Right atrium auricular region (tissue), 2 donors: ENCODE data around the gene EFNA5. TPM values are rescaled to one million over a fixed set of nuclear protein-coding genes. Genes with fewer than 3 reads are reported as not detected.

Experiments
- DNase-seq: peaks from one replicate; pipeline ENCODE4 v3.0.0-alpha.2; 2019; ENCODE audit warnings: low spot score
- H3K27ac ChIP-seq, 2 donors: fragments of 200-600 bp; sonication (generic); 1 replicate in 1 of 2; 2 replicates in 1 of 2; pipeline ENCODE4 v1.5.1; 2016 to 2019
- H3K27me3 ChIP-seq, 2 donors: fragments of 200-600 bp; sonication (generic); one replicate each; pipeline versions ENCODE4 v1.5.1 to v1.6.0; 2017 to 2019
- H3K36me3 ChIP-seq: fragments of 200-600 bp; sonication (generic); one replicate; pipeline ENCODE4 v1.5.1; 2016
- H3K4me1 ChIP-seq, 2 donors: fragments of 200-600 bp; sonication (generic); one replicate each; pipeline versions ENCODE4 v1.5.1 to v1.6.0; 2017 to 2019
- H3K4me3 ChIP-seq, 2 donors: fragments of 200-600 bp; sonication (generic); 1 replicate in 1 of 2; 2 replicates in 1 of 2; pipeline ENCODE4 v1.5.1; 2017 to 2019; ENCODE audit warnings: mild to moderate bottlenecking in 1 of 2, moderate library complexity in 1 of 2
- H3K9me3 ChIP-seq, 2 donors: fragments of 200-600 bp; sonication (generic); one replicate each; pipeline ENCODE4 v1.5.1; 2019
- total RNA-seq, 2 donors: library from RNA; depleted of rRNA; stranded (reverse); fragments of >200 nt; gene quantifications; one replicate each; pipeline ENCODE4 v1.1.0, GENCODE V29; 2016
- TF ChIP-seq, protein P1 (sequence below), 2 donors: fragments of 200-600 bp; sonication (generic); IDR thresholded peaks; one replicate each; pipeline ENCODE4 v1.5.1; 2019; ENCODE audit warnings: antibody characterized with exemption in 2 of 2

The EFNA5 gene
- total RNA-seq, 2 donors from 2014 or later, result 17.0 to 19.2 TPM

DNA sequence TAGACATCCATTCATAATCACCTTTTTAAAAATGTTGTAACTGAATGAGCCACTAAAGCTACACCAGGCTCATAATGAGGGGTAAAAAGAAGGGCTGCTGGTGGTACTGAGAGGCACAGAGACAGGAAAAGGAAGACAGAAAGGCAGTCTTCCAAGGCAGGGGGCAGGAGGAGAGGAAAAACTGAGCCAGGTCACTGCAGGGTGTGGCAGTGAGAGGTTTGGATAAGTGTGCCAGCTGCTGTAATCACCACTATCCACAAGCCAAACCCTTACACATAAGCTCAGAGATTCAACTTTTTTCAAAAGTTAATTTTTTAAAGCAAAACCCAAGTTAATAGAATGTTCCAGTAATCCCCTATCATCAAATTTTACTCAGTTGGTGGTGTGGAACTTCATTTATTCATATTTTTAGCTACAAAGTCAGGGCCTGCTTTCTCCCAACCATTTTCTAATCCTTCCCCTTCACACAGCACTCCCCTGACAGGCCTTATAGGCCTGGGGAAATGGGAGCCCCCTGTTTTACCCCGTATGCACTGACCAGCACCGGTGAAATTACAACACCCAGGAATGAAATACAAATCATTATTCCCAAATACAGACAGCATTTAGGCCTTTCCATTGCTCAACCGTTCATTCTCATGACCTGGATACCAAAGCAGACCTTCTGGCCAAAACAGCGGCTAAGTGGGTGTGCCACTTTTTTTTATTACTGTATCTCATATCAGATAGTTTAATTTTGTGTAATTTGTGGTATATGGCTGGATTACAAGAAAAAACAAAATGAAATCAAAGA lies 76.3 kb downstream of the EFNA5 start:
- no peaks in the 10 kb centered on the region for H3K36me3 ChIP-seq
- H3K4me1 ChIP-seq, result peaks cover 0 to 25% of the 10 kb centered on the region in 2 donors
- no peaks in the 10 kb centered on the region for H3K27me3 ChIP-seq
- TF ChIP-seq, protein P1, sequence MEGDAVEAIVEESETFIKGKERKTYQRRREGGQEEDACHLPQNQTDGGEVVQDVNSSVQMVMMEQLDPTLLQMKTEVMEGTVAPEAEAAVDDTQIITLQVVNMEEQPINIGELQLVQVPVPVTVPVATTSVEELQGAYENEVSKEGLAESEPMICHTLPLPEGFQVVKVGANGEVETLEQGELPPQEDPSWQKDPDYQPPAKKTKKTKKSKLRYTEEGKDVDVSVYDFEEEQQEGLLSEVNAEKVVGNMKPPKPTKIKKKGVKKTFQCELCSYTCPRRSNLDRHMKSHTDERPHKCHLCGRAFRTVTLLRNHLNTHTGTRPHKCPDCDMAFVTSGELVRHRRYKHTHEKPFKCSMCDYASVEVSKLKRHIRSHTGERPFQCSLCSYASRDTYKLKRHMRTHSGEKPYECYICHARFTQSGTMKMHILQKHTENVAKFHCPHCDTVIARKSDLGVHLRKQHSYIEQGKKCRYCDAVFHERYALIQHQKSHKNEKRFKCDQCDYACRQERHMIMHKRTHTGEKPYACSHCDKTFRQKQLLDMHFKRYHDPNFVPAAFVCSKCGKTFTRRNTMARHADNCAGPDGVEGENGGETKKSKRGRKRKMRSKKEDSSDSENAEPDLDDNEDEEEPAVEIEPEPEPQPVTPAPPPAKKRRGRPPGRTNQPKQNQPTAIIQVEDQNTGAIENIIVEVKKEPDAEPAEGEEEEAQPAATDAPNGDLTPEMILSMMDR (IDR thresholded peaks at IDR 0.05), result no peak
- H3K27ac ChIP-seq, result peak overlapping the region; percentile 67 to 75
- no peak for DNase-seq
- no peak overlapping the region for H3K4me3 ChIP-seq
- no peaks in the 10 kb centered on the region for H3K9me3 ChIP-seq

DNA sequence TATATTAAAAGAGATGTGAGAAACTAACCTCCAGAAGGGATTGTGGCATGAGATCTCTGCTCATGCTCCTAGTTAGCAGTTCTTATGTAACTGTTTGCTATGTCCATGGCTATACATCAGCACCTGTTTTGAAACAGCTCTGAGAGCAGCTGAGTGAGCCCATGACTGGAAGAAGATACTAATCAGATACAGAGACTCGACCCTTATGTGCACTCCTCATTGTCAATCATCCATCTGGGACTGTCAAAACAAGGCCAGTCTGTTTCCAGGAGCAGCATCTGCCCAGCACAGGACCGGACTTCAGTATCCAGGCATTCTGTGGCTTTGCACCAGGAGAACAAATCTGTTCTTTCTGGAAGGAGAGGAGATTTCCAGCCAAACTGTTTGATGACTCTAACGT lies 77.7 kb downstream of the EFNA5 start:
- TF ChIP-seq, protein P1 (IDR thresholded peaks at IDR 0.05), result no peak
- no peaks in the 10 kb centered on the region for H3K27me3 ChIP-seq
- peak overlapping the region; percentile 34 to 75 for H3K27ac ChIP-seq
- H3K36me3 ChIP-seq, result no peaks in the 10 kb centered on the region
- DNase-seq, result no peak
- H3K9me3 ChIP-seq, result no peaks in the 10 kb centered on the region
- no peak overlapping the region for H3K4me3 ChIP-seq
- H3K4me1 ChIP-seq, result peaks cover 0 to 25% of the 10 kb centered on the region in 2 donors

DNA sequence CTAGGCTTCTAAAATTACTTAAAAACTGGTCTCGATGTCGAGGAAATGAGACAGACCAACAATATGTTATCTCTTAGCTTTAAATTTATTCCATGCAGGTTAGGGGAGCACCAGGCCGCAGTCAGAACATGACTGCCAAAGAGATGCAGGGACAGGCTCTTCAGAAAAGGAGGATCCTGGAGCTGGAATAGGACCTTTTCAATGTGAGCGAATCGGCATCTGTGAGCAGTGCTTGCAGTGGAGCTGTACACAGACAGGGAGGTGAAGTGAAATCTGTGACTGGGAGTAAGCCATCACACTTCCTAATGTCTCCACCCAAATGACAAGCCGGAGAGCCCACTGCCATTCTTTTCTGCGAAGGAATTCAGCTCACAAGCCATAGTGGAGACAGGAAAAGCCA lies 78.2 kb downstream of the EFNA5 start:
- no peak for DNase-seq
- TF ChIP-seq, protein P1 (IDR thresholded peaks at IDR 0.05), result no peak
- H3K9me3 ChIP-seq, result no peaks in the 10 kb centered on the region
- no peaks in the 10 kb centered on the region for H3K36me3 ChIP-seq
- H3K4me3 ChIP-seq, result no peak overlapping the region
- H3K27ac ChIP-seq, result peak overlapping the region; percentile 34 to 75
- H3K27me3 ChIP-seq, result no peaks in the 10 kb centered on the region
- H3K4me1 ChIP-seq, result peaks cover 0 to 25% of the 10 kb centered on the region in 2 donors

DNA sequence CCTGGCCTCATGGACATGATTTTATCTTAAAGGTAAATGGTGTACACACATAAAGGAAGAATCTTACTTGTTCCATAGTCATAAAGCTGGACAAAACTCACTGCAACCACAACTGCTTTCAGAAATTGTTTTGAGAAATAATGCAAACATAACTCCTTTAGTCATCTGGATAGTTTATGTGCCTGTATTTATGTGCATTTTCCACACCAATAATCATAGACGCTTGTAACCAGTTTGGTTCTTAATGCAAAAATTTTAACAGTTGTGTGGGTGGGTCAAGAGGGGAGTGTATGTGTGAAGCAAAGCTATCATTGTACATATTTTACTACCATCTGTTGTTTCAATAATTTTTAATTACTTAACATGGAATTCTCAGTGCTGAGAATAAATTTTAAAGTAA lies 80.1 kb downstream of the EFNA5 start:
- Histone ChIP-seq H3K9me3 (no peaks in the 10 kb centered on the region), H3K27ac (no peak overlapping the region), H3K36me3 (no peaks in the 10 kb centered on the region), H3K27me3 (no peaks in the 10 kb centered on the region), H3K4me3 (no peak overlapping the region), H3K4me1 (peaks cover 0 to 25% of the 10 kb centered on the region in 2 donors)
- TF ChIP-seq, protein P1 (IDR thresholded peaks at IDR 0.05), result no peak
- no peak for DNase-seq

- H3K4me3 ChIP-seq, result no peak overlapping the region
- DNase-seq, result no peak
- no peak overlapping the region for H3K27ac ChIP-seq
- H3K36me3 ChIP-seq, result no peaks in the 10 kb centered on the region
- H3K9me3 ChIP-seq, result no peaks in the 10 kb centered on the region
- H3K4me1 ChIP-seq, result peaks cover 0 to 23% of the 10 kb centered on the region in 2 donors
- no peaks in the 10 kb centered on the region for H3K27me3 ChIP-seq
- TF ChIP-seq, protein P1 (IDR thresholded peaks at IDR 0.05), result no peak
Measured at GRCh38 chr5:107589520-107590193, 81.1 kb downstream of the EFNA5 start.
